Stomach (tissue), 9 donors: ENCODE results near the gene SPTSSB. TPM values are rescaled to one million over a fixed set of nuclear protein-coding genes. Genes with fewer than 3 reads are reported as not detected.
A peak's percentile ranks its signal among the peaks of the same experiment; 100 is the strongest.

Source experiments
- DNase-seq, 2 donors: peaks; one replicate each; pipeline versions ENCODE4 v3.0.0 to v3.0.0-alpha.2; 2013 to 2019
- H3K27ac ChIP-seq, 5 donors: fragments of 200-600 bp in 4 of 5; sonication (generic) in 4 of 5; one replicate each; pipeline ENCODE4 v1.5.1; 2013 to 2019; ENCODE audit warnings: mild to moderate bottlenecking in 1 of 5, moderate library complexity in 1 of 5
- H3K27me3 ChIP-seq, 3 donors: fragments of 200-600 bp; sonication (generic); one replicate each; pipeline ENCODE4 v1.5.1; 2017 to 2019; ENCODE audit warnings: mixed run types in 1 of 3
- H3K36me3 ChIP-seq, 4 donors: fragments of 200-600 bp; sonication (generic); 1 replicate in 3 of 4; 2 replicates in 1 of 4; pipeline ENCODE4 v1.5.1; 2016 to 2019
- H3K4me1 ChIP-seq, 4 donors: fragments of 200-600 bp; sonication (generic); one replicate each; pipeline ENCODE4 v1.5.1; 2016 to 2019
- H3K4me3 ChIP-seq, 4 donors: fragments of 200-600 bp; sonication (generic) in 3 of 4; one replicate each; pipeline ENCODE4 v1.5.1; 2016 to 2019; ENCODE audit warnings: mild to moderate bottlenecking in 1 of 4
- H3K9me3 ChIP-seq, 4 donors: fragments of 200-600 bp; sonication (generic); one replicate each; pipeline ENCODE4 v1.5.1; 2016 to 2019
- EP300 ChIP-seq: sonication (generic); formaldehyde crosslinking; IDR thresholded peaks from one replicate; pipeline ENCODE4 v1.6.1; 2017; ENCODE audit warnings: antibody characterized with exemption
- POLR2A ChIP-seq, 4 donors: fragments of 450-650 bp; IDR thresholded peaks; one replicate each; pipeline ENCODE4 v1.6.1; 2016; ENCODE audit warnings: antibody characterized with exemption in 4 of 4, control low read depth in 2 of 4, mild to moderate bottlenecking in 1 of 4, moderate library complexity in 1 of 4
- POLR2AphosphoS5 ChIP-seq, 3 donors: sonication (generic); formaldehyde crosslinking; IDR thresholded peaks; one replicate each; pipeline ENCODE4 v1.6.1; 2016; ENCODE audit warnings: antibody characterized with exemption in 3 of 3
- WGBS, 5 donors: extraction: QIAGEN DNeasy Blood & Tissue Kit in 3 of 5; methylation state at CpG; one replicate each; pipeline versions ENCODE4 v1.1.5 to v1.1.7; 2013 to 2018; 5-methylcytosine and 5-hydroxymethylcytosine counted together
- intact Hi-C: fragments of 100-400 bp; cut with DNase I; formaldehyde crosslinking; loops from one replicate; pipeline ENCODE4 v1.15.1; 2023; ENCODE audit warnings: low total_unique reads
- polyA plus RNA-seq, 3 donors: library from polyadenylated mRNA; stranded (reverse); fragments of 200-250 nt; gene quantifications; one replicate each; pipeline ENCODE4 v1.2.3, GENCODE V29; 2013
- total RNA-seq, 5 donors: library from RNA; depleted of rRNA; stranded (reverse); fragments of >200 nt; gene quantifications; one replicate each; pipeline versions ENCODE4 v1.1.0 to v1.2.3, GENCODE V29; 2014 to 2016
- TF ChIP-seq, protein P1 (sequence below), 7 experiments: fragments of 450-650 bp in 4 of 7; fragments of 200-600 bp in 3 of 7; sonication (generic) in 3 of 7; IDR thresholded peaks; one replicate each; pipeline ENCODE4 v1.5.1; 2016 to 2019; ENCODE audit warnings: antibody characterized with exemption in 7 of 7, control low read depth in 2 of 7, mild to moderate bottlenecking in 1 of 7
- donor health status: healthy with polysubstance abuse.
- donor health status: Bipolar disorder and iron deficiency.
- donor health status: healthy.

SPTSSB gene
- total and polyA plus RNA-seq, 8 donors: 0.29 to 86.3 (median 12.1) TPM

GRCh38 chr3:161393803-161394202 is 22.5 kb upstream of the SPTSSB start:
- no peaks in the 10 kb centered on the region for H3K27me3 ChIP-seq
- WGBS, 5 donors: 42 to 71% (median 60%) methylated on average over 2 of the region's 2 CpGs

GRCh38 chr3:161393310-161393709 is 22.0 kb upstream of the SPTSSB start:
- intact Hi-C loops: no loop called here
- Histone ChIP-seq H3K4me1 (peaks cover 7 to 24% (median 17%) of the 10 kb centered on the region in 4 donors), H3K4me3 (no peak overlapping the region), H3K27me3 (no peaks in the 10 kb centered on the region), H3K9me3 (no peaks in the 10 kb centered on the region), H3K36me3 (no peaks in the 10 kb centered on the region), H3K27ac (no peak overlapping the region)
- TF ChIP-seq POLR2AphosphoS5 (IDR thresholded peaks at IDR 0.05) (no peak), POLR2A (IDR thresholded peaks at IDR 0.05) (no peak), EP300 (no peak)
- peak in 1 of 2 donors; percentile 36 for DNase-seq

More at GRCh38 chr3:161393803-161394202, 22.5 kb upstream of the SPTSSB start:
- no peak for TF ChIP-seq EP300
- TF ChIP-seq, protein P1, sequence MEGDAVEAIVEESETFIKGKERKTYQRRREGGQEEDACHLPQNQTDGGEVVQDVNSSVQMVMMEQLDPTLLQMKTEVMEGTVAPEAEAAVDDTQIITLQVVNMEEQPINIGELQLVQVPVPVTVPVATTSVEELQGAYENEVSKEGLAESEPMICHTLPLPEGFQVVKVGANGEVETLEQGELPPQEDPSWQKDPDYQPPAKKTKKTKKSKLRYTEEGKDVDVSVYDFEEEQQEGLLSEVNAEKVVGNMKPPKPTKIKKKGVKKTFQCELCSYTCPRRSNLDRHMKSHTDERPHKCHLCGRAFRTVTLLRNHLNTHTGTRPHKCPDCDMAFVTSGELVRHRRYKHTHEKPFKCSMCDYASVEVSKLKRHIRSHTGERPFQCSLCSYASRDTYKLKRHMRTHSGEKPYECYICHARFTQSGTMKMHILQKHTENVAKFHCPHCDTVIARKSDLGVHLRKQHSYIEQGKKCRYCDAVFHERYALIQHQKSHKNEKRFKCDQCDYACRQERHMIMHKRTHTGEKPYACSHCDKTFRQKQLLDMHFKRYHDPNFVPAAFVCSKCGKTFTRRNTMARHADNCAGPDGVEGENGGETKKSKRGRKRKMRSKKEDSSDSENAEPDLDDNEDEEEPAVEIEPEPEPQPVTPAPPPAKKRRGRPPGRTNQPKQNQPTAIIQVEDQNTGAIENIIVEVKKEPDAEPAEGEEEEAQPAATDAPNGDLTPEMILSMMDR (IDR thresholded peaks at IDR 0.05): no peak
- TF ChIP-seq POLR2AphosphoS5 (IDR thresholded peaks at IDR 0.05): no peak
- no peak for TF ChIP-seq POLR2A (IDR thresholded peaks at IDR 0.05)
- Histone ChIP-seq H3K9me3 (peaks cover 0 to 3% (median 0%) of the 10 kb centered on the region in 4 donors), H3K36me3 (no peaks in the 10 kb centered on the region), H3K4me3 (no peak overlapping the region), H3K4me1 (peaks cover 7 to 24% (median 17%) of the 10 kb centered on the region in 4 donors), H3K27ac (no peak overlapping the region)
- intact Hi-C loops: no loop called here
- DNase-seq: no peak

GRCh38 chr3:161392853-161393252 is 21.5 kb upstream of the SPTSSB start:
- Histone ChIP-seq H3K4me1 (peaks cover 7 to 24% (median 17%) of the 10 kb centered on the region in 4 donors), H3K27me3 (no peaks in the 10 kb centered on the region), H3K36me3 (no peaks in the 10 kb centered on the region), H3K27ac (no peak overlapping the region), H3K9me3 (no peaks in the 10 kb centered on the region), H3K4me3 (no peak overlapping the region)
- intact Hi-C loops: no loop called here
- TF ChIP-seq, protein P1 (IDR thresholded peaks at IDR 0.05): no peak
- no peak for TF ChIP-seq POLR2A (IDR thresholded peaks at IDR 0.05)
- 37 to 58% (median 52%) methylated on average over 1 of the region's 1 CpG for WGBS, 5 donors
- DNase-seq: no peak

DNA sequence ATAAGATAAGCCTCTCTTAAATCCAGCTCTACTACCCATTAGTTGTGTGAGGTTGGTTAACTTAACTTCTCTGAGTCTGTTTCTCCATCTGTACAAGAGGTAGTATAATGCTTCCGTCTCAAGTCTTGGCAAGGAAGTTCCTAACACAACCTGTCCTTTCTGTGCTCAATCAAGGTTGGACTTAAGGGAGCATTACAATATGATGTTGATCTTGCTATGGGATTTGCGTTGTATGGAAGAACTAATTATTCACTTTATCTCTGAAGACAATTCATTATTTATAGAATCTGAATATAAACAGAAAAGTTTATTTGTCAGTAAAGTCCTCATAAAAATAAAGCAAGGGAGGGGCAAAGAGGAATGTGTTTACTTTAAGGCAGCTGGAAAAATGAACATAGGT is 18.9 kb upstream of the SPTSSB start:
- Histone ChIP-seq H3K27ac (no peak overlapping the region), H3K4me1 (peaks cover 7 to 34% (median 24%) of the 10 kb centered on the region in 4 donors), H3K36me3 (no peaks in the 10 kb centered on the region), H3K4me3 (no peak overlapping the region), H3K9me3 (no peaks in the 10 kb centered on the region), H3K27me3 (no peaks in the 10 kb centered on the region)
- DNase-seq: no peak
- TF ChIP-seq EP300 (no peak), POLR2A (IDR thresholded peaks at IDR 0.05) (no peak), POLR2AphosphoS5 (IDR thresholded peaks at IDR 0.05) (no peak)
- TF ChIP-seq, protein P1 (IDR thresholded peaks at IDR 0.05): no peak
- intact Hi-C loops: no loop called here
- WGBS, 5 donors: 35 to 54% (median 46%) methylated on average over 2 of the region's 2 CpGs

DNA sequence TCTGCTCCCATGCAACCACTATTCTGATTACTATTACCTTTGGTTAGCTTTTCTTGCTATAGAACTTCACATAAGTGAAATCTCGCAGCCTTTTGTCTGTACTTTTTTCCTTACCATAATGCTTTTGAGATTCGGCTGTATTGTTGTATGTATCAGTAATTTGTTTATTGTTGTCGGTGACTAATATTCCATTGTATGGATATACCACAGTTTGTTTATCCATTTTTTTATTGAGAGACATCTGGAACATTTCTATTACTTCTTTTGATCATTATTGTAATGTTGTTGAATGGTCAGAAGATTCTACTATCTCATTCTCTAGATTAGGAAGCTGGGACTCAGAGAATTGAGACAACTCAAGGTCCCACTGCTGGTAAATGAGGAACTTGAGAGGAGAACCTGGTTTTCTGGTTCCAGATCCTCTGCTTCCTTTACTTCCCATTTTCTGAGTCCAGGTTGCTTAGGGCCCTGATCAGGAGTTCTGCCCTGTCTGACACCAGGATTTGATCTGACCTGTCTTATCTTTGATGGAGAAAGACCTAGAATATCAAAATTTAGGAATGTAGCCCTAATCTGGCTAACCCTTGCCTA is 18.2 kb upstream of the SPTSSB start:
- 93 to 99% (median 95%) methylated on average over 3 of the region's 3 CpGs for WGBS, 5 donors
- Histone ChIP-seq H3K4me3 (no peak overlapping the region), H3K9me3 (no peaks in the 10 kb centered on the region), H3K4me1 (peaks cover 7 to 34% (median 23%) of the 10 kb centered on the region in 4 donors), H3K27ac (no peak overlapping the region), H3K27me3 (no peaks in the 10 kb centered on the region), H3K36me3 (no peaks in the 10 kb centered on the region)
- TF ChIP-seq EP300: no peak
- TF ChIP-seq, protein P1 (IDR thresholded peaks at IDR 0.05): no peak
- no peak for TF ChIP-seq POLR2AphosphoS5 (IDR thresholded peaks at IDR 0.05)
- TF ChIP-seq POLR2A (IDR thresholded peaks at IDR 0.05): no peak
- intact Hi-C loops: no loop called here
- no peak for DNase-seq
